GM12878 (cell line): Measurements from ENCODE around the gene CDH4. TPM values are rescaled to one million over a fixed set of nuclear protein-coding genes. Genes with fewer than 3 reads are reported as not detected.

Experiments
- ATAC-seq: fragments of 200-7000 bp; cut with Tn5 transposase; 3 replicates; pipeline ENCODE4 v1.9.1; 2020; ENCODE audit warnings: mild to moderate bottlenecking, moderate library complexity
- BruUV-seq: library from RNA; stranded (reverse); fragments of 400-500 nt; replicated peaks from 2 replicates; lab custom pipeline; 2021; lab: Mats Ljungman, UMichigan
- CTCF ChIA-PET: fragments of 300-600 bp; sonication (Branson Sonifier 250); formaldehyde crosslinking; extraction: SDS; loops from one replicate; lab custom pipeline; 2021; ENCODE audit warnings: inconsistent platforms; lab: Yijun Ruan, JAX
- POLR2A ChIA-PET: fragments of 350-600 bp; formaldehyde crosslinking; extraction: SDS; loops from one replicate; lab custom pipeline; 2021; ENCODE audit warnings: inconsistent platforms; lab: Charles Lee
- RAD21 ChIA-PET: fragments of 300-600 bp; sonication (Branson Sonifier 250); formaldehyde crosslinking; loops from one replicate; lab custom pipeline; 2023; ENCODE audit warnings: antibody characterized with exemption; ENCODE audit not compliant: unreplicated experiment; lab: Charles Lee
- SMC1A ChIA-PET: fragments of 300-600 bp; sonication (Branson Sonifier 250); formaldehyde crosslinking; loops from one replicate; lab custom pipeline; 2023; ENCODE audit not compliant: unreplicated experiment, uncharacterized antibody; lab: Charles Lee
- DNase-seq: peaks from one replicate; pipeline ENCODE4 v3.0.0-alpha.2; 2011; ENCODE audit warnings: low read depth, low spot score
- FAIRE-seq: peaks from 3 replicates; lab custom pipeline; 2011; peaks lifted over from hg19 to GRCh38; lab: Jason Lieb, UNC
- H2AFZ ChIP-seq: 2 replicates; pipeline ENCODE4 v1.6.0; 2011; ENCODE audit warnings: low read depth, low read length, control low read depth; ENCODE audit not compliant: control insufficient read depth
- H3K27ac ChIP-seq: 2 replicates; pipeline ENCODE4 v1.5.1; 2011; ENCODE audit warnings: control low read depth; ENCODE audit not compliant: control insufficient read depth, insufficient read depth
- H3K27me3 ChIP-seq, 2 experiments: replicated peaks in 1 of 2; 2 replicates each; pipeline versions ENCODE4 v1.6.0 to v1.6.1; 2011; ENCODE audit warnings: low read length in 1 of 2; ENCODE audit not compliant: control insufficient read depth in 2 of 2, insufficient read depth in 2 of 2
- H3K36me3 ChIP-seq, 2 experiments: 2 replicates each; pipeline ENCODE4 v1.5.1; 2011; ENCODE audit warnings: low read length in 1 of 2; ENCODE audit not compliant: control insufficient read depth in 2 of 2, insufficient read depth in 2 of 2
- H3K4me1 ChIP-seq: 2 replicates; pipeline ENCODE4 v1.6.1; 2011; ENCODE audit warnings: mild to moderate bottlenecking, low read length, moderate library complexity, mixed read lengths; ENCODE audit not compliant: control insufficient read depth, insufficient read depth
- H3K4me2 ChIP-seq: 2 replicates; pipeline ENCODE4 v1.6.0; 2011; ENCODE audit warnings: control low read depth; ENCODE audit not compliant: control insufficient read depth, insufficient read depth
- H3K4me3 ChIP-seq: fragments of 200-600 bp; sonication (generic); 2 replicates; pipeline ENCODE4 v1.5.1; 2016
- H3K79me2 ChIP-seq: 2 replicates; pipeline ENCODE4 v1.6.0; 2011; ENCODE audit warnings: low read length; ENCODE audit not compliant: control insufficient read depth, insufficient read depth
- H3K9ac ChIP-seq: 2 replicates; pipeline ENCODE4 v1.8.0; 2011; ENCODE audit warnings: low read length, control low read depth, mixed read lengths; ENCODE audit not compliant: control insufficient read depth, insufficient read depth
- H3K9me3 ChIP-seq: replicated peaks from 3 replicates; pipeline ENCODE4 v1.5.1; 2011; ENCODE audit warnings: mild to moderate bottlenecking, low read length; ENCODE audit not compliant: control insufficient read depth, insufficient read depth
- H4K20me1 ChIP-seq: 2 replicates; pipeline ENCODE4 v1.6.0; 2011; ENCODE audit not compliant: control insufficient read depth, insufficient read depth
- BMI1 ChIP-seq: fragments of 450-650 bp; IDR thresholded peaks from 2 replicates; pipeline ENCODE4 v1.6.1; 2016; ENCODE audit warnings: mild to moderate bottlenecking, moderate library complexity, borderline replicate concordance
- BRCA1 ChIP-seq: IDR thresholded peaks from 2 replicates; pipeline ENCODE4 v1.6.1; 2011; ENCODE audit warnings: low read depth, low read length, improper control_type of control experiment
- FOS ChIP-seq: IDR thresholded peaks from 3 replicates; pipeline ENCODE4 v1.6.1; 2011; ENCODE audit warnings: borderline replicate concordance; ENCODE audit not compliant: insufficient read length; ENCODE audit errors: extremely low read depth
- FOXM1 ChIP-seq: IDR thresholded peaks from 2 replicates; pipeline ENCODE4 v1.6.1; 2012; ENCODE audit warnings: low read depth, mild to moderate bottlenecking, inconsistent platforms, low read length, moderate library complexity
- IRF5 ChIP-seq: fragments of 450-650 bp; IDR thresholded peaks from 2 replicates; pipeline ENCODE4 v1.6.1; 2017; ENCODE audit warnings: borderline replicate concordance
- KLF5 ChIP-seq: fragments of 450-650 bp; IDR thresholded peaks from 2 replicates; pipeline ENCODE4 v1.6.1; 2014; ENCODE audit warnings: mild to moderate bottlenecking; ENCODE audit not compliant: partially characterized antibody
- RB1 ChIP-seq: fragments of 450-650 bp; formaldehyde crosslinking; IDR thresholded peaks from 2 replicates; pipeline ENCODE4 v1.6.1; 2017; ENCODE audit warnings: mild to moderate bottlenecking, borderline replicate concordance
- SMC3 ChIP-seq: IDR thresholded peaks from 2 replicates; pipeline ENCODE4 v1.6.1; 2011; ENCODE audit warnings: low read length, improper control_type of control experiment, borderline replicate concordance
- SUZ12 ChIP-seq: fragments of 200-600 bp; sonication (generic); IDR thresholded peaks from one replicate; pipeline ENCODE4 v1.6.1; 2018; ENCODE audit warnings: antibody characterized with exemption, mild to moderate bottlenecking; ENCODE audit not compliant: unreplicated experiment
- TARDBP ChIP-seq: IDR thresholded peaks from 2 replicates; pipeline ENCODE4 v1.6.1; 2016; ENCODE audit warnings: borderline replicate concordance
- TCF7 ChIP-seq: IDR thresholded peaks from 2 replicates; pipeline ENCODE4 v1.6.1; 2014; ENCODE audit warnings: antibody characterized with exemption, borderline replicate concordance
- ZSCAN29 ChIP-seq: fragments of 450-650 bp; IDR thresholded peaks from 2 replicates; pipeline ENCODE4 v1.6.1; 2017; ENCODE audit warnings: mild to moderate bottlenecking, moderate library complexity
- WGBS: methylation state at CpG from one replicate; pipeline ENCODE4 v1.1.6; 2016; ENCODE audit warnings: low lambda C conversion rate; ENCODE audit not compliant: insufficient replicate concordance, insufficient coverage; ENCODE audit errors: missing lambda C conversion rate; 5-methylcytosine and 5-hydroxymethylcytosine counted together
- in situ Hi-C: fragments of 300-500 bp; cut with MboI; formaldehyde crosslinking; loops from 9 replicates; pipeline ENCODE4 v1.14.3; 2018; ENCODE audit warnings: mixed read lengths
- intact Hi-C: fragments of 100-400 bp; cut with micrococcal nuclease; formaldehyde crosslinking; loops from one replicate; pipeline ENCODE4 v1.14.2; 2022; ENCODE audit not compliant: unreplicated experiment
- polyA plus RNA-seq, 11 experiments: library from polyadenylated mRNA; depleted of rRNA in 4 of 11; unstranded in 6 of 11; stranded (reverse) in 5 of 11; fragments of >200 nt; fragmentation: Nextera tagmentation in 4 of 11; fragmentation: Illumina TruSeq in 1 of 11; extraction: Ambion mirVana in 4 of 11; extraction: Trizol in 1 of 11; gene quantifications; 1 replicate in 1 of 11; 2 replicates in 10 of 11; pipeline versions ENCODE4 v1.2.1 to v1.2.3, GENCODE V29; 2011 to 2016; ENCODE audit warnings: inconsistent platforms in 2 of 11, missing spikeins in 2 of 11, low read depth in 1 of 11
- total RNA-seq, 4 experiments: library from RNA; depleted of rRNA in 3 of 4; stranded (reverse); fragments of >200 nt in 3 of 4; fragmentation: Illumina TruSeq in 1 of 4; extraction: Trizol in 1 of 4; gene quantifications; 2 replicates each; pipeline versions ENCODE4 v1.2.1 to v1.2.3, GENCODE V29; 2013 to 2021
- TF ChIP-seq, protein P1 (sequence below): IDR thresholded peaks from 2 replicates; pipeline ENCODE4 v1.6.1; 2012; ENCODE audit warnings: low read length, inconsistent platforms

Gene CDH4
- total and polyA plus RNA-seq, 10 of the 15 experiments (the other 5 are each of a cell fraction or from before 2014, with no cell fraction given): not detected

GRCh38 chr20:61674688-61675087 is 422.6 kb downstream of the CDH4 start:
- DNase-seq (no peak), ATAC-seq (no peak), FAIRE-seq (no peak)
- Histone ChIP-seq H3K4me2 (no peak overlapping the region), H3K36me3 (no peaks in the 10 kb centered on the region), H3K27me3 (no peaks in the 10 kb centered on the region; a peak in 1 of 4 replicates), H4K20me1 (no peaks in the 10 kb centered on the region), H3K9ac (no peak overlapping the region), H3K4me3 (no peak overlapping the region), H2AFZ (no peak overlapping the region), H3K79me2 (no peaks in the 10 kb centered on the region), H3K4me1 (no peaks in the 10 kb centered on the region), H3K27ac (no peak overlapping the region), H3K9me3 (no peaks in the 10 kb centered on the region)
- BruUV-seq: no TSS peak
- 23% methylated on average over 3 of the region's 3 CpGs for WGBS
- intact Hi-C loops: no loop called here
- ChIA-PET SMC1A (no interaction called here), CTCF (no interaction called here), POLR2A (no interaction called here), RAD21 (no interaction called here)
- in situ Hi-C loops: no loop called here
- TF ChIP-seq SUZ12 (no peak), BMI1 (no peak), TCF7 (no peak)

GRCh38 chr20:61677928-61678327 is 425.9 kb downstream of the CDH4 start:
- in situ Hi-C loops: no loop called here
- SMC1A ChIA-PET: no interaction called here
- no peak overlapping the region for H3K27ac ChIP-seq
- H3K79me2 ChIP-seq: no peaks in the 10 kb centered on the region
- RAD21 ChIA-PET: no interaction called here
- TF ChIP-seq BRCA1 (no peak), BMI1 (no peak), SMC3 (no peak), ZSCAN29 (no peak), FOXM1 (no peak), IRF5 (no peak), FOS (no peak), RB1 (no peak), TARDBP (no peak), KLF5 (no peak)
- TF ChIP-seq, protein P1, sequence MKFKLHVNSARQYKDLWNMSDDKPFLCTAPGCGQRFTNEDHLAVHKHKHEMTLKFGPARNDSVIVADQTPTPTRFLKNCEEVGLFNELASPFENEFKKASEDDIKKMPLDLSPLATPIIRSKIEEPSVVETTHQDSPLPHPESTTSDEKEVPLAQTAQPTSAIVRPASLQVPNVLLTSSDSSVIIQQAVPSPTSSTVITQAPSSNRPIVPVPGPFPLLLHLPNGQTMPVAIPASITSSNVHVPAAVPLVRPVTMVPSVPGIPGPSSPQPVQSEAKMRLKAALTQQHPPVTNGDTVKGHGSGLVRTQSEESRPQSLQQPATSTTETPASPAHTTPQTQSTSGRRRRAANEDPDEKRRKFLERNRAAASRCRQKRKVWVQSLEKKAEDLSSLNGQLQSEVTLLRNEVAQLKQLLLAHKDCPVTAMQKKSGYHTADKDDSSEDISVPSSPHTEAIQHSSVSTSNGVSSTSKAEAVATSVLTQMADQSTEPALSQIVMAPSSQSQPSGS: no peak
- no peaks in the 10 kb centered on the region for H3K36me3 ChIP-seq
- H2AFZ ChIP-seq: no peak overlapping the region
- CTCF ChIA-PET: no interaction called here
- BruUV-seq: no TSS peak
- no peaks in the 10 kb centered on the region; a peak in 1 of 4 replicates for H3K27me3 ChIP-seq
- H3K4me1 ChIP-seq: no peaks in the 10 kb centered on the region
- WGBS: 0% methylated on average over 2 of the region's 2 CpGs
- intact Hi-C loops: no loop called here
- no peaks in the 10 kb centered on the region for H4K20me1 ChIP-seq
- no peaks in the 10 kb centered on the region for H3K9me3 ChIP-seq
- no peak overlapping the region for H3K9ac ChIP-seq
- POLR2A ChIA-PET: no interaction called here
- FAIRE-seq (no peak), DNase-seq (no peak), ATAC-seq (no peak)
- H3K4me3 ChIP-seq: no peak overlapping the region
- H3K4me2 ChIP-seq: no peak overlapping the region
